GM12801 (cell line): Measurements from ENCODE around the gene COQ3.

Source experiments
- CTCF ChIP-seq: IDR thresholded peaks from one replicate; pipeline ENCODE4 v1.5.1; 2011; ENCODE audit warnings: control low read depth; ENCODE audit not compliant: insufficient read length; ENCODE audit errors: extremely low read depth

COQ3 gene

GRCh38 chr6:99415446-99415845 lies 21.5 kb upstream of the COQ3 start:
- TF ChIP-seq CTCF = no peak

GRCh38 chr6:99412065-99412464 lies 18.1 kb upstream of the COQ3 start:
- TF ChIP-seq CTCF = no peak

- no peak for TF ChIP-seq CTCF
Observed at GRCh38 chr6:99409672-99410071, 15.7 kb upstream of the COQ3 start.

- no peak for TF ChIP-seq CTCF
Observed at GRCh38 chr6:99407076-99407475, 13.1 kb upstream of the COQ3 start.

- no peak for TF ChIP-seq CTCF
Observed at GRCh38 chr6:99402448-99402847, 8.5 kb upstream of the COQ3 start.

- no peak for TF ChIP-seq CTCF
Observed at GRCh38 chr6:99397287-99397686, 3.3 kb upstream of the COQ3 start.

GRCh38 chr6:99393366-99393697 lies 663 bp downstream of the COQ3 start:
- no peak for TF ChIP-seq CTCF

GRCh38 chr6:99390896-99391295 lies 3.1 kb downstream of the COQ3 start:
- TF ChIP-seq CTCF = no peak
